GM19455 (cell line): ENCODE data around the gene DPEP2NB.
A peak's percentile ranks its signal among the peaks of the same experiment; 100 is the strongest.
"Not testable (repeated sequence)": the region's sequence is repeated elsewhere in the genome, so short reads cannot be mapped to it uniquely, and the experiment has no call there.

Source experiments
- ATAC-seq: cut with Tn5 transposase; IDR thresholded peaks from one replicate; pipeline ENCODE4 v1.9.1; 2021; ENCODE audit not compliant: unreplicated experiment

Gene DPEP2NB

GRCh38 chr16:68015681-68016080 lies at the start of gene DPEP2NB:
Gene DPEP2NB (minus strand): TSS chr16:68015911. CDS start chr16:68015770, 141 bp downstream.
- no peak for ATAC-seq

GRCh38 chr16:68064791-68065365 lies 49.2 kb upstream of the DPEP2NB start:
- no peak for ATAC-seq

- no peak for ATAC-seq
Measured at GRCh38 chr16:68062910-68063393, 47.2 kb upstream of the DPEP2NB start.

DNA sequence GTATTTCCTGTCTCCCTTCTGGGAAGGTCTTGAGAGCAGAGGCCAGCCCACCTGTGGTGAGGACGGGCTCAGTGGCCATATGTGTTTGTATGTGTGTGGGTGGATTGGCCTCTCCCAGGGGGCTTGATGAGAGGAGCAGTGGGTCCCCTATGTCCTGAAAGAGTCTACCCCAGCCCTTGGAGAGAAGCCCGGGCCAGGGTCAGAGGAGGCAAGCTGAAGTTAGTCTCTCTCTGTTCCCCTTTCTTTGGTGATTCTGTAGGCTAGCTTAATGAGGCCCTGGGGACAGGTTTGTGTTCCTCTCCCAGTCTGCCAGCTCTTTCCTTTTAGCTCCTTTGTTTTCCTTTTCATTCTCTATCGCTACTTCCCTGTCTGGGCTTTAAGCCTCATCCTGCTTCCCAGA lies 45.7 kb upstream of the DPEP2NB start:
- ATAC-seq, result no peak

DNA sequence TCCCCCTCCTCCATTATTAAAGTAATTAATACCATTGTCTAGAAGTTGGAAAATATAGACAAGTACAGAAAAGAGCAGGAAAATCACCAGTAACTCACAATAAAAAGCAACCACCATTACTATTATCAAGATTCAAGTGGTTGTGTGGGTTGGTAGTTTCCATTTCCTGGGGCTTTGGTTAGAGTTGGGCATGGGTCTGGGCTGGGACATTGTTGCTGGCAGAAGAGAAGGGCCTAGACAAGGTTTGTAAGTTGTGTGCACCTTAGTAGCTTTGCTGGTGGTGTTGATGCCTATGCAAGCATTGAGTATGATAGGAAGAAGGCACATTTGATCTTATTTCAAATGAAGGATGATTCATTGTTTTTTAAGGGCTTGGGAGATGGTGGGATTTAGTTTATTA lies 44.1 kb upstream of the DPEP2NB start:
- ATAC-seq, result no peak

DNA sequence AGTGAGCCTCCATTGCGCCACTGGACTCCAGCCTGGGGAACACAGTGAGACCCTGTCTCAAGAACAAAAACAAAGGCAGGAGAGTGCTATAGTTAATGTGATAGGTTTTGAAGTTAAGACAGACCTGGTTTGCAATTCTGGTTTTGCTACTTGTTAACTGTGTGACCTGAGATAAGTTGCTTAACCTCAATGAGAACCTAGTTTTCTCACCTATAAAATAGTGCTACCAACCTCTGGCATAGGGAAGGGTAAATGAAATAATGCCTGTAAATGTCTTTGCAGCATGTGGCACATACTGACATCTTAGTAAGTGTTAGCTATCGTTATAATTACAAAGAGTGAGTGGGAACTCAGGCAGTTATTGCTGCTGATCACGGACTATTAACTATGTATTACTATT lies 39.7 kb upstream of the DPEP2NB start:
- ATAC-seq, result no peak

DNA sequence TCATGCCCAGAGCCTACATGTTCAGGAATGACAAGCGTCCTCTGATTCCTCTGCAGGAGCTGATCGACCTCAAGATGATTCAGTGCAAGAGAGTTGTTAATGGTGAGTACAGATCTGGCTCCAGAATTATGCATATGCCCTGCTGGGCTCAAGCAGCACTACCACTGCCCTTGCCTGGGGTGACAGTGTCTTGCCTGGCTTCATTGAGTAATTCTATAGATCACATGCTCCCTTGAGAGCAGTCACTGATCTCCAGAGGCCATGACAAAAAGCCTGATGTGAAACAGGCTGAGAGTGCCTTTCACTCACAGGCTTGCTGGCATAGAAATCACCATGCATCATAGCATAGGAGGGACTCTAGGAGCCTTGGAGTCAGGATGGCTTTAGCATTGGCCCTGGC lies 33.7 kb upstream of the DPEP2NB start:
- ATAC-seq, result no peak

DNA sequence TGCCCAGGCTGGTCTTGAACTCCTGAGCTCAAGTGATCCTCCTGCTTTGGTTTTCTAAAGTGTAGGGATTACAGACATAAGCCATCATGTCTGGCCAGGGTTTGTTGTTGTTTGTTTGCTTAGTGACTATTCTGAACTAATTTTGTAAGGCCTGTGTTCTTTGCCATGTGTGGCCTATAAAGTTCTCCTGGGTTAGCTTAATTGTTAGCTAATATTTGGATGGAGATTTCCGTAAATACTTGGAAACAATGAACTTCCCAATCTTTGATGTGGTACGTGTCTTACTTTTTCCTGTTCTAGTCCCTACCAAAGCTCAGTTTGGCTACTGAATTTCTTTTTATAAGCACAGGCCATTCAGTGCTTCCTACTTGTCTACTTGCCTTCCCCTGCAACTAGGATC lies 32.3 kb upstream of the DPEP2NB start:
- no peak for ATAC-seq

GRCh38 chr16:68046106-68046505 lies 30.4 kb upstream of the DPEP2NB start:
- ATAC-seq, result no peak

DNA sequence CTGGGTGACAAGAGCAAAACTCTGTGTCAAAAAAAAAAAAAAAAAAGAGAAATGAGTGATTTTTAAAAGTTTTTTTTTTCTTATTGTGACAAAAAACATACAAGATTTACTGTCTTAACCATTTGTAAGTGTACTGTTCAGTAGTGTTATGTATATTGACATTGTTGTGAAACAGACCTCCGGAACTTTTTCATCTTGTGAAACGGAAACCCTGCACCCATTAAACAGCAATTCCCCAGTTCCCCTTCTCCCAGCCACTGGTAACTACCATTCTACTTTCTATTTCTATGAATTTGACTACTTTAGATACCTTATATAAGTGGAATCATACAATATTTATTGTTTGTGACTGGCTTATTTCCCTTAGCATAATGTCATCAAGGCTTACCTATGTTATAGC lies 26.1 kb upstream of the DPEP2NB start:
- ATAC-seq, result no peak

DNA sequence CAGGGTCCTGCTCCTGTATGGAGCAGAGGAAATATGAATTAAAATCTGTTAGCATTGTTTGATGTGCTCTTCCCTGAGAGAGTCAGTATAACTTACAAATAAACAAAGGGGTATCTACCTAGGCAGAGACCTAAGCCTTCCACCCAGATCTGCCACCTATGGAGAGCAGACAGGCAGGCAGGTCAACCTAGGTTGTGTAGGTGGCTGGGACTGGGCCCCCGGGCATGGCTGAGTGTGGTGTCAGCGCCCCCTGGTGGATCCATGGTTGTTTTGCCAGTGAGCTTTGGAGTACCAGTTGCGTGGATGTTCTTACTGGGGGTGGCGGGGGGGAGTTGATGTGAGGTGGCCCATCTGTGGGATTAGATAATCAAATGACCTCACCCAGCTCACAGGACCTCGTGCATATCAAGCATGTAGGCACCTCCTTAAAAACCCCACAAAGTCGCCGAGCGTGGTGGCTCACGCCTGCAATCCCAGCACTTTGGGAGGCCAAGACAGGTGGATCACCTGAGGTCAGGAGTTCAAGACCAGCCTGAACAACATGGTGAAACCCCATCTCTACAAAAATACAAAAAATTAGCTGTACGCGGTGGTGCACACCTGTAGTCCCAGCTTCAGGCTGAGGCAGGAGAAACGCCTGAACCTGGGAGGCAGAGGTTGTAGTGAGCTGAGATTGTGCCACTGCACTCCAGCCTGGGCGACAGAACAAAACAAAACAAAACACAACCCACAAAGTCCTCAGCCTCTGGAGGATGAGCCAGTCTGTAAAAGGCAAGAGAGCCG lies 25.0 kb upstream of the DPEP2NB start:
- ATAC-seq, result peak; percentile 59

DNA sequence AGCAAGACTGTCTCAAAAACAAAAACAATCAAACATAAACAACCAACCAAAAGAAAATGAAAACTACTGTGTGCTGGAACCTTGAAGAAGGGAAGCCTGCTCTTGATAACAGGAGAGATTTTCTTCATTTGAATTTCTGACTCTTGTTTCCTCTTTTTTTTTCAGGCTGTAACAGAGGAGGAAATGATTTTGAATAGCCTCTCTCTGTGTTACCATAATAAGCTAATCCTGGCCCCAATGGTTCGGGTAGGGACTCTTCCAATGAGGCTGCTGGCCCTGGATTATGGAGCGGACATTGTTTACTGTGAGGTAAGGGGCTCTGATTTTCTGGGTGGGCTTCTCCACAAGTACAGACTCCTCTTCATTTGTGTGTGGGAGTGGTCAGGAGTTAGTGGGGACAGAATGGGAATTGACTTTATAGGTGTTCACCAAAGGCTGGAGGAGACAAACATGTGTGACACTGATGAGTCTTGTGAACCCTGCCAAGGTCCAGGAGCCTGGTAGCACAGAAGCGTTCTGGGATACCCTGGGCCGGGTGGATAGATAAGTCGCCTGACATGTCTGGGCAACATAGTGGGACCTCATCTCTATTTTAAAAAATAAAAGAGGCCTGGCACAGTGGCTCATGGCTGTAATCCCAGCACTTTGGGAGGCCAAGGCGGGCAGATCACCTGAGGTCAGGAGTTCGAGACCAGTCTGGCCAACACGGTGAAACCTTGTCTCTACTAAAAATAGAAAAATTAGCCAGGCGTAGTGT lies 22.3 kb upstream of the DPEP2NB start:
- no peak for ATAC-seq

DNA sequence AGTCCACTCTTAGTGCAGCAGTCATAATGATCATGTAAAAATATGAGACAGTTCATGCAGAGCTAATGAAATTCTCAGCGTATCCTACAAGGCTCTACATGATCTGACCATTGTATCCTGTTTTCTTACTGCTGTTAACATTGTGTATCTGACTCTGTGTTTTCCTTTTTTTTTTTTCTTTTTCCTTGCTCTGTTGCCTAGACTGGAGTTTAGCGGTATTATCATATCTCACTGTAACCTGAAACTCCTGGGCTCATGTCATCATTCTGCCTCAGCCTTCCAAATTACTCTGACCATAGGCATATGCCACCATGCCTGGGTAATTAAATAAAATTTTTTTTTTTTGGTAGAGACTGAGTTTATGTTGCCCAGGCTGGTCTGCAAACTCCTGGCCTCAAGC lies 19.5 kb upstream of the DPEP2NB start:
- no peak for ATAC-seq

GRCh38 chr16:68033101-68033500 lies 17.4 kb upstream of the DPEP2NB start:
- no peak for ATAC-seq

GRCh38 chr16:68031951-68032350 lies 16.2 kb upstream of the DPEP2NB start:
- ATAC-seq, result no peak

DNA sequence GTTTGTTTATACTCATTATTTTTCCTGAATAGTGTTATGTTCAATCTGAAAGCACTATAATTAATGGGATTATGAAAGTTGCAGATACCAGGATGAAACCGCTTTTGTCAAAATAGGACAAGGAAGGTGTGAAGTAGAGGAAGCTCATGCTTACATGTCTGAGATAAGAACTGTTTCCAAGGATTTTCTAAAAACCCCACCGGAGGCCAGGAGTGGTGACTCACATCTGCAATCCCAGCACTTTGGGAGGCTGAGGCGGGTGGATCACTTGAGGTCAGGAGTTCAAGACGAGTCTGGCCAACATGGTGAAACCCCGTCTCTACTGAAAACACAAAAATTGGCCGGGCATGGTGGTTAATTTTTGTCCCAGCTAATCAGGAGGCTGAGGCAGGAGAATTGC lies 14.4 kb upstream of the DPEP2NB start:
- ATAC-seq, result not testable (repeated sequence)

- ATAC-seq, result no peak
Measured at GRCh38 chr16:68028996-68029395, 13.3 kb upstream of the DPEP2NB start.

GRCh38 chr16:68022728-68023537 lies 7.2 kb upstream of the DPEP2NB start, which contains the start of the genes DDX28 and DUS2:
Gene DDX28 (minus strand): TSS chr16:68023232. CDS start chr16:68023202, 30 bp downstream.
Gene DUS2 (plus strand): TSS chr16:68023284. CDS start chr16:68038024, 14,740 bp downstream.
- ATAC-seq, result peak; percentile 68

GRCh38 chr16:68022278-68022727 lies 6.6 kb upstream of the DPEP2NB start:
- ATAC-seq, result peak; percentile 10

GRCh38 chr16:68021490-68021889 lies 5.8 kb upstream of the DPEP2NB start:
- ATAC-seq, result no peak
